IPS DF 6.9 (cell line): Measurements from ENCODE around the gene ZC3H14.
"Not testable (repeated sequence)": the region's sequence is repeated elsewhere in the genome, so short reads cannot be mapped to it uniquely, and the experiment has no call there.

Experiments used
- DNase-seq: peaks from one replicate; pipeline ENCODE4 v3.0.0-alpha.2; 2013; ENCODE audit warnings: low read depth, low spot score
- H3K27ac ChIP-seq: one replicate; pipeline ENCODE4 v1.5.1; 2013; ENCODE audit warnings: low read length, control low read depth
- H3K27me3 ChIP-seq: 2 replicates; pipeline ENCODE4 v1.6.1; 2013; ENCODE audit warnings: mild to moderate bottlenecking, low read length; ENCODE audit not compliant: control insufficient read depth, insufficient read depth
- H3K36me3 ChIP-seq: 2 replicates; pipeline ENCODE4 v1.6.1; 2013; ENCODE audit warnings: low read length; ENCODE audit not compliant: control insufficient read depth, insufficient read depth
- H3K4me1 ChIP-seq: 2 replicates; pipeline ENCODE4 v1.6.1; 2013; ENCODE audit warnings: low read length; ENCODE audit not compliant: control insufficient read depth, insufficient read depth
- H3K4me3 ChIP-seq: 2 replicates; pipeline ENCODE4 v1.5.1; 2013; ENCODE audit warnings: mild to moderate bottlenecking, low read length
- H3K9me3 ChIP-seq: 2 replicates; pipeline ENCODE4 v1.6.1; 2013; ENCODE audit warnings: low read length, inconsistent platforms; ENCODE audit not compliant: control insufficient read depth, insufficient read depth
- WGBS: extraction: QIAGEN DNeasy Blood & Tissue Kit; methylation state at CpG from one replicate; pipeline ENCODE4 v1.1.7; 2013; ENCODE audit warnings: mixed read lengths, missing lambda C conversion rate; ENCODE audit not compliant: insufficient read length, insufficient coverage; 5-methylcytosine and 5-hydroxymethylcytosine counted together

The ZC3H14 gene, protein sequence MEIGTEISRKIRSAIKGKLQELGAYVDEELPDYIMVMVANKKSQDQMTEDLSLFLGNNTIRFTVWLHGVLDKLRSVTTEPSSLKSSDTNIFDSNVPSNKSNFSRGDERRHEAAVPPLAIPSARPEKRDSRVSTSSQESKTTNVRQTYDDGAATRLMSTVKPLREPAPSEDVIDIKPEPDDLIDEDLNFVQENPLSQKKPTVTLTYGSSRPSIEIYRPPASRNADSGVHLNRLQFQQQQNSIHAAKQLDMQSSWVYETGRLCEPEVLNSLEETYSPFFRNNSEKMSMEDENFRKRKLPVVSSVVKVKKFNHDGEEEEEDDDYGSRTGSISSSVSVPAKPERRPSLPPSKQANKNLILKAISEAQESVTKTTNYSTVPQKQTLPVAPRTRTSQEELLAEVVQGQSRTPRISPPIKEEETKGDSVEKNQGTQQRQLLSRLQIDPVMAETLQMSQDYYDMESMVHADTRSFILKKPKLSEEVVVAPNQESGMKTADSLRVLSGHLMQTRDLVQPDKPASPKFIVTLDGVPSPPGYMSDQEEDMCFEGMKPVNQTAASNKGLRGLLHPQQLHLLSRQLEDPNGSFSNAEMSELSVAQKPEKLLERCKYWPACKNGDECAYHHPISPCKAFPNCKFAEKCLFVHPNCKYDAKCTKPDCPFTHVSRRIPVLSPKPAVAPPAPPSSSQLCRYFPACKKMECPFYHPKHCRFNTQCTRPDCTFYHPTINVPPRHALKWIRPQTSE

GRCh38 chr14:88562831-88563686 is at the start of gene ZC3H14:
ZC3H14 (plus strand) TSS chr14:88563037; CDS start chr14:88563134, 97 bp downstream.
- H3K4me1 ChIP-seq: no peaks in the 10 kb centered on the region
- no CpG with 5 or more reads among the region's 99 CpGs for WGBS
- no peak within 1 kb of the TSS for H3K27ac ChIP-seq
- H3K36me3 ChIP-seq: peaks cover 3% of the 10 kb centered on the region; the same call in 1 of the 2 replicates
- peak within 1 kb of the TSS; percentile 77 for H3K4me3 ChIP-seq
- no peaks in the 10 kb centered on the region for H3K9me3 ChIP-seq
- H3K27me3 ChIP-seq: no peaks in the 10 kb centered on the region
- peak; percentile 70 for DNase-seq

- WGBS: no CpG with 5 or more reads among the region's 1 CpG
- H3K4me3 ChIP-seq: no peak overlapping the region
These were observed 47.2 kb upstream of the ZC3H14 start for GRCh38 chr14:88515499-88516221.

GRCh38 chr14:88516861-88517357 is 45.9 kb upstream of the ZC3H14 start:
- no peaks in the 10 kb centered on the region for H3K27me3 ChIP-seq
- no peak overlapping the region for H3K27ac ChIP-seq
- no peak for DNase-seq
- no CpG with 5 or more reads among the region's 7 CpGs for WGBS
- H3K36me3 ChIP-seq: no peaks in the 10 kb centered on the region
- no peak overlapping the region for H3K4me3 ChIP-seq
- H3K4me1 ChIP-seq: no peaks in the 10 kb centered on the region
- no peaks in the 10 kb centered on the region for H3K9me3 ChIP-seq

More at GRCh38 chr14:88515499-88516221, 47.2 kb upstream of the ZC3H14 start:
- Histone ChIP-seq H3K4me1 (no peaks in the 10 kb centered on the region), H3K36me3 (no peaks in the 10 kb centered on the region), H3K27ac (no peak overlapping the region), H3K27me3 (no peaks in the 10 kb centered on the region), H3K9me3 (no peaks in the 10 kb centered on the region)
- DNase-seq: no peak

DNA sequence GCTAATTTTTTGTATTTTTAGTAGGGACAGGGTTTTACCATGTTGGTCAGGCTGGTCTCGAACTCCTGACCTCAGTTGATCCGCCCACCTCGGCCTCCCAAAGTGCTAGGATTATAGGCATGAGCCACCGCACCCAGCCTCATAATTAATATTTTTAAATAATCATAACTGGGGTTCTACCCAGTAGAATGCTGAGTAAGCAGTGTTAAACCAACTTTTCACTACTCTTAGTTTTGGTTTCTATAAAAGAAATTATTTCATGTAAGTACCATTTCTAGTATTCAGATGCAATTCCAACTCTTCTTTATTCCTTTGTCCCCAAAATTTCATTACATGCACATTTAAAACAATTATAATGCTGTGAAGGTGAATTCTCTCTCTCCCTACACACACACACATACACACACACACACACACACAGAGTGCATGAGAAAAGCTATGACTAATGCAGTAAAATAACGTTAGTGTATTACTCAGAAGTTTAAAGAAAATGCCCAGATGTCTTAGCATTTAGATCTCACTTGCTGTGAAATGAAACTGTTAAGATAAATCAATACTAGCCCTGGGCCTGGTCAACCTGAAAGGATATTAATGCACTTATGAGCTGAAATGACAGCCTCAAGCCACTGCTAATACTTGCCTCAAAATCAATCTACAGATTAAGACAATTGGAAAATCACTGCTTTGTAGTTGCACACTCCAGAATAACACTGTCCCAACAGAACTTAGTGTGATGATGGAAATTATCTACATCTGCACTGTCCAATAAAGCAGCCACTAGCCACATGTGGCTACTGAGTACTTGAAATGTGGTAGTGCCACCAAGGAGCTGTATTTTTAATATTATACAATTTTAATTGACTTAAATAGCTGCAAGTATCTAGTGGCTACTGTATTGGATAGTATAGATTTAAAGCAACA is 44.0 kb upstream of the ZC3H14 start:
- no peak overlapping the region for H3K27ac ChIP-seq
- no peaks in the 10 kb centered on the region for H3K9me3 ChIP-seq
- no peaks in the 10 kb centered on the region for H3K4me1 ChIP-seq
- no peak for DNase-seq
- no peaks in the 10 kb centered on the region for H3K36me3 ChIP-seq
- H3K27me3 ChIP-seq: no peaks in the 10 kb centered on the region
- H3K4me3 ChIP-seq: no peak overlapping the region
- no CpG with 5 or more reads among the region's 5 CpGs for WGBS

DNA sequence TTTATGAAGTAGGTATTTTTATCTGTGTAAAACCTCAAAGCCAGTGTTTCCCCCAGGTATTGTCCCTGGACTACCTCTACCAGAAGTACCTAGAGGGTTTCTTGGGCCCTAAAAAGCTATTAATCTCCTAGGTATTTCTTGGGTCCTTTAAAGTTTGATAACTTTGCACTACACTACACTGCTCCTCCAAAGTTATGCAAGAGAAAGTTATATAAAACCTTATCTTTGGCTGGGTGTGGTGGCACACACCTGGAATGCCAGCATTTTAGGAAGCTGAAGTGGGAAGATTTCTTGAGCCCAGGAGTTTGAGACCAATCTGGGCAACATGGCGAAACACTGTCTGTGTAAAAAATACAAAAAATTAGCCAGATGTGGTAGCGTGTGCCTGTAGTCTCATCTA is 42.9 kb upstream of the ZC3H14 start:
- Histone ChIP-seq H3K4me3 (no peak overlapping the region), H3K9me3 (no peaks in the 10 kb centered on the region), H3K36me3 (no peaks in the 10 kb centered on the region), H3K27ac (no peak overlapping the region), H3K4me1 (no peaks in the 10 kb centered on the region), H3K27me3 (no peaks in the 10 kb centered on the region; the same call in 1 of the 2 replicates)
- WGBS: no CpG with 5 or more reads among the region's 2 CpGs
- no peak for DNase-seq

DNA sequence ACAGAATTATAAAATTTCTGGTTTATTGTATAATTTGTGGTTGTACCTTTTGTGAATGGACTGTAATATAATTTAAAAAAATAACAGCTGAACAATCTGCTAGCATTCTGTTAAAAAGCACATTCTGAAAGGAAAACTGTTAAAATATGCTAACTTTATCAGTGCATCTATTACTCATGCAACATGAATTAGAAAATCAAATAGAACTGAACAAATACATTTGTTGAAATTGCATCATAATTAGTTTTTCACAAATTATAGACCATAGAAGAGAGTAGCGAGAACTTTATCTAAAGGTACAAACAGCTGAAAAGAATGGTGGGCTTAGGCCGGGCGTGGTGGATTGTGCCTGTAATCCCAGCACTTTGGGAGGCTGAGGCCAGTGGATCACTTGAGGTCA is 41.0 kb upstream of the ZC3H14 start:
- Histone ChIP-seq H3K27me3 (no peaks in the 10 kb centered on the region; the same call in 1 of the 2 replicates), H3K27ac (no peak overlapping the region), H3K4me1 (no peaks in the 10 kb centered on the region), H3K36me3 (no peaks in the 10 kb centered on the region), H3K4me3 (no peak overlapping the region), H3K9me3 (no peaks in the 10 kb centered on the region)
- no CpG with 5 or more reads among the region's 3 CpGs for WGBS
- no peak for DNase-seq

DNA sequence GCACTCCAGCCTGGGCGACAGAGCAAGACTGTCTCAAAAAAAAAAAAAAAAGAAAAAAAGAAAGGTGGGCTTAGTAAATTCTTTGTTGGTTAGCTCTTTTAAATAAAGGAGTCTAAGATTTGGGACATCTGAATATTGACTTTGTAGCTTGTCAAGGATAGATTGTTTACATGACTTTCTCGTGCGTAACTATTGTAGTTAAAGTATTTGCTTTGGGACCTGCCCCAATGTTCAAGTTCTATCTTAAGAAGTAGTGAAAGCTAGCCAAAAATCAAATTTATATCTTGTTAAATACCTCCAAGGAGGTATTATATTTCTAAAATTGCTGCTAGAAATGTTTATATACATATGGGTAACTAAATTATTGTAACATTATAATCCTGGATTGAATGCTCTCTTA is 40.4 kb upstream of the ZC3H14 start:
- no peaks in the 10 kb centered on the region for H3K9me3 ChIP-seq
- no peaks in the 10 kb centered on the region for H3K36me3 ChIP-seq
- no peaks in the 10 kb centered on the region; the same call in 1 of the 2 replicates for H3K27me3 ChIP-seq
- H3K27ac ChIP-seq: no peak overlapping the region
- DNase-seq: no peak
- H3K4me1 ChIP-seq: no peaks in the 10 kb centered on the region
- no peak overlapping the region for H3K4me3 ChIP-seq
- WGBS: no CpG with 5 or more reads among the region's 3 CpGs

GRCh38 chr14:88529889-88530288 is 32.9 kb upstream of the ZC3H14 start:
- DNase-seq, H3K9me3 ChIP-seq, H3K4me3 ChIP-seq, H3K4me1 ChIP-seq, H3K27ac ChIP-seq, H3K36me3 ChIP-seq, H3K27me3 ChIP-seq: not testable (repeated sequence)
- no CpG with 5 or more reads among the region's 1 CpG for whole genome bisulfite sequencing

GRCh38 chr14:88533064-88533602 is 29.7 kb upstream of the ZC3H14 start:
- Histone ChIP-seq H3K36me3 (no peaks in the 10 kb centered on the region; the same call in 1 of the 2 replicates), H3K27me3 (no peaks in the 10 kb centered on the region), H3K4me1 (peaks cover 2% of the 10 kb centered on the region; the same call in 1 of the 2 replicates), H3K4me3 (no peak overlapping the region), H3K27ac (no peak overlapping the region), H3K9me3 (no peaks in the 10 kb centered on the region)
- no peak for DNase-seq
- WGBS: no CpG with 5 or more reads among the region's 6 CpGs
